ENCODE measurements around the gene ADAMTS8.

DNA sequence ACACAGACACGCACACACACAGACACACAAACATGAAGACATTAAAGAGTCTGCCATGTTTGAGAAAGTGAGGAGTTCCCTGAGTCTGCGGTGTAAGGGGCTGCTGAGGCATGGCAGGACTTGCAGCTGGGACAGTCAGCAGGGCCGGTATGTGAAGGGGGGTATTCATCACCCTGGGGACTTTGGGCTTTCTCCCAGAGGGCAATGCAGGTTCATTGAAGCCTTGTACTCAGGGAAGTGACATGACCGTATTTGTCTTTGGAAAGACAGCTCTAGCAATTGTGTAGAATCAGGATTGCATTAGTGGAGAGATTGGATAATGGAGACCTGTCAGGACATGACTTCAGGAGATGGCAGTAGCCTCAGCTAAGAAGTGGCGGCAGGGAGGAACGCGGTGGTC is 9.4 kb upstream of the ADAMTS8 start:
- no peak for TF ChIP-seq YY1 (IDR thresholded peaks at IDR 0.05; ENCODE audit: insufficient read depth, insufficient read length)
- no peak for TF ChIP-seq SUZ12 (IDR thresholded peaks at IDR 0.05; ENCODE audit: extremely low read depth, insufficient read depth, insufficient read length)
